NCI-H2196 treated with DMSO at 0.1 percent for 48 hours (cell line): ENCODE data around the gene NRG2.

Source experiments
- DNase-seq: peaks from one replicate; lab custom pipeline; 2025; ENCODE audit not compliant: unreplicated experiment; lab: John Stamatoyannopoulos, UW

The NRG2 gene

GRCh38 chr5:140041492-140042392, 1.4 kb downstream of the NRG2 start:
- peak; percentile 49 for DNase-seq

GRCh38 chr5:140041099-140041491, 2.0 kb downstream of the NRG2 start:
- DNase-seq, result no peak

GRCh38 chr5:140040358-140040757, 2.7 kb downstream of the NRG2 start:
- no peak for DNase-seq

GRCh38 chr5:140039561-140039960, 3.5 kb downstream of the NRG2 start:
- DNase-seq, result no peak

GRCh38 chr5:140038373-140038957, 4.6 kb downstream of the NRG2 start:
- DNase-seq, result no peak

GRCh38 chr5:140037012-140037411, 6.1 kb downstream of the NRG2 start:
- DNase-seq, result no peak

- DNase-seq, result no peak
These were observed 7.2 kb downstream of the NRG2 start for GRCh38 chr5:140035881-140036280.

- DNase-seq, result no peak
These were observed 9.9 kb downstream of the NRG2 start for GRCh38 chr5:140033037-140033760.

- no peak for DNase-seq
These were observed 10.8 kb downstream of the NRG2 start for GRCh38 chr5:140032296-140032695.

- no peak for DNase-seq
These were observed 15.3 kb downstream of the NRG2 start for GRCh38 chr5:140027807-140028206.

GRCh38 chr5:140025736-140026135, 17.4 kb downstream of the NRG2 start:
- DNase-seq, result no peak

GRCh38 chr5:140024928-140025327, 18.2 kb downstream of the NRG2 start:
- no peak for DNase-seq

GRCh38 chr5:140023611-140024191, 19.4 kb downstream of the NRG2 start:
- no peak for DNase-seq

GRCh38 chr5:140020601-140021177, 22.4 kb downstream of the NRG2 start:
- no peak for DNase-seq

- DNase-seq, result no peak
These were observed 24.0 kb downstream of the NRG2 start for GRCh38 chr5:140018920-140019644.

GRCh38 chr5:140018517-140018916, 24.6 kb downstream of the NRG2 start:
- no peak for DNase-seq

GRCh38 chr5:140018096-140018481, 25.0 kb downstream of the NRG2 start:
- DNase-seq, result no peak

GRCh38 chr5:140017397-140018095, 25.6 kb downstream of the NRG2 start:
- DNase-seq, result no peak

GRCh38 chr5:140015706-140016105, 27.4 kb downstream of the NRG2 start:
- no peak for DNase-seq

- DNase-seq, result no peak
These were observed 28.3 kb downstream of the NRG2 start for GRCh38 chr5:140014751-140015150.
